Measurements from ENCODE around the gene PLOD3. TPM values are rescaled to one million over a fixed set of nuclear protein-coding genes. Genes with fewer than 3 reads are reported as not detected.

Gene PLOD3
- total and polyA plus RNA-seq, 9 of the 15 experiments (the other 6 are each of a cell fraction or from before 2014, with no cell fraction given) = 2.8 to 101 (median 30.9) TPM

DNA sequence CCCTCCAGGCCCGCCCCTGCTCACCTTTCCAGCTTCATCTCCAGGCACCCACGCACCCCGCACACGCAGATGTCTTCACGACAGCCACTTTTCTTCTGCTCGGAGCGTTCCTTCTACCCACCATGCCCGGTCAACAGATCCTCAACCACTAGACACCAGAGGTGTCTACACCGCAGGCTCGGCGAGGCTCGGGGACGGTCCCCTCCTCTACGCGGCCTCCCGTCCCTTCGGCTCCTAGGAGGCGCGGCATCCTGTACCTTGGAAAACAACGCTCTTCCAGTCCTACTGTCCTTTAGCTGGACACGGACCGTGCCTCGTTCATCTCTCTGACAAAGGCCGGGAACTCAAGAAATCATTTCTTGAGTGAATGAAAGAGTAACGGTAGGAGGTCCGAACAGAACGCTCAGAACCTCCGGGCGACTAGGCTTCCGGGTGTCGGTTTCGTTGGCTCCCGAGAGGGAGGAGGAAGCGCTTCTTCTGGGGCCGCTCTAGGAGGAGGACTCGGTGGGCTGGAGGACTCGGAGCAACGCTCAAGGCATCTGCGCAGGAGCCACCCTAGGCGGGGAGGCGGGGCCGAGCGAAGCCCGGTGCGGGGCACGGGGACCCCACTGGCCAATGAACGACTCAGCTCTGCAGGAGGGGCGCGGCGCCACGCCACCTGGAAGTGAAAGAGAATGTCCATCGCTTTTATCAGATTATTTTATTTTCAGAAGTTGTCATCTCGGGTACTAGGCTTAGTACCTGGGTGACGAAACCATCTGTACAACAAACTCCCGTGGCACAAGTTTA lies 34.7 kb upstream of the PLOD3 start (continued):
- TF ChIP-seq, protein P1, sequence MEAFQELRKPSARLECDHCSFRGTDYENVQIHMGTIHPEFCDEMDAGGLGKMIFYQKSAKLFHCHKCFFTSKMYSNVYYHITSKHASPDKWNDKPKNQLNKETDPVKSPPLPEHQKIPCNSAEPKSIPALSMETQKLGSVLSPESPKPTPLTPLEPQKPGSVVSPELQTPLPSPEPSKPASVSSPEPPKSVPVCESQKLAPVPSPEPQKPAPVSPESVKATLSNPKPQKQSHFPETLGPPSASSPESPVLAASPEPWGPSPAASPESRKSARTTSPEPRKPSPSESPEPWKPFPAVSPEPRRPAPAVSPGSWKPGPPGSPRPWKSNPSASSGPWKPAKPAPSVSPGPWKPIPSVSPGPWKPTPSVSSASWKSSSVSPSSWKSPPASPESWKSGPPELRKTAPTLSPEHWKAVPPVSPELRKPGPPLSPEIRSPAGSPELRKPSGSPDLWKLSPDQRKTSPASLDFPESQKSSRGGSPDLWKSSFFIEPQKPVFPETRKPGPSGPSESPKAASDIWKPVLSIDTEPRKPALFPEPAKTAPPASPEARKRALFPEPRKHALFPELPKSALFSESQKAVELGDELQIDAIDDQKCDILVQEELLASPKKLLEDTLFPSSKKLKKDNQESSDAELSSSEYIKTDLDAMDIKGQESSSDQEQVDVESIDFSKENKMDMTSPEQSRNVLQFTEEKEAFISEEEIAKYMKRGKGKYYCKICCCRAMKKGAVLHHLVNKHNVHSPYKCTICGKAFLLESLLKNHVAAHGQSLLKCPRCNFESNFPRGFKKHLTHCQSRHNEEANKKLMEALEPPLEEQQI (IDR thresholded peaks at IDR 0.05) = no peak
- TF ChIP-seq POLR2H (tag; IDR thresholded peaks at IDR 0.05; ENCODE audit: low read depth) (peak; percentile 95; the same call in 1 of the 2 replicates), PTRF (tag; IDR thresholded peaks at IDR 0.05) (no peak), ZNF197 (CRISPR knock-in tag; IDR thresholded peaks at IDR 0.05; ENCODE audit: low read depth) (no peak), TRIM28 (IDR thresholded peaks at IDR 0.05) (no peak), SREBF2 (CRISPR knock-in tag; IDR thresholded peaks at IDR 0.05) (no peak), ELF1 (tag; IDR thresholded peaks at IDR 0.05) (peak; percentile 98), ASH1L (IDR thresholded peaks at IDR 0.05; ENCODE audit: borderline replicate concordance, low read depth, partially characterized antibody) (peak; percentile 48), NEUROD1 (IDR thresholded peaks at IDR 0.05; ENCODE audit: borderline replicate concordance, low read depth, low read length, partially characterized antibody) (peak; percentile 22), GATA2 (CRISPR knock-in tag; IDR thresholded peaks at IDR 0.05) (no peak), ZNF311 (CRISPR knock-in tag; IDR thresholded peaks at IDR 0.05) (no peak), LCOR (CRISPR knock-in tag; IDR thresholded peaks at IDR 0.05) (peak; percentile 42; the same call in 1 of the 2 replicates), NFIC (IDR thresholded peaks at IDR 0.05) (no peak), KLF13 (tag; IDR thresholded peaks at IDR 0.05; ENCODE audit: borderline replicate concordance, low read depth) (peak; percentile 53; the same call in 1 of the 2 replicates), NUFIP1 (IDR thresholded peaks at IDR 0.05; ENCODE audit: partially characterized antibody) (peak; percentile 0), ATF1 (CRISPR knock-in tag; IDR thresholded peaks at IDR 0.05) (no peak), ATF1 (tag; IDR thresholded peaks at IDR 0.05) (peak; percentile 69), RUNX1 (IDR thresholded peaks at IDR 0.05; ENCODE audit: low read depth) (0 out of 2 replicates have a peak, but pooled peaks have one; percentile 54)
- TF ChIP-seq, protein P2, sequence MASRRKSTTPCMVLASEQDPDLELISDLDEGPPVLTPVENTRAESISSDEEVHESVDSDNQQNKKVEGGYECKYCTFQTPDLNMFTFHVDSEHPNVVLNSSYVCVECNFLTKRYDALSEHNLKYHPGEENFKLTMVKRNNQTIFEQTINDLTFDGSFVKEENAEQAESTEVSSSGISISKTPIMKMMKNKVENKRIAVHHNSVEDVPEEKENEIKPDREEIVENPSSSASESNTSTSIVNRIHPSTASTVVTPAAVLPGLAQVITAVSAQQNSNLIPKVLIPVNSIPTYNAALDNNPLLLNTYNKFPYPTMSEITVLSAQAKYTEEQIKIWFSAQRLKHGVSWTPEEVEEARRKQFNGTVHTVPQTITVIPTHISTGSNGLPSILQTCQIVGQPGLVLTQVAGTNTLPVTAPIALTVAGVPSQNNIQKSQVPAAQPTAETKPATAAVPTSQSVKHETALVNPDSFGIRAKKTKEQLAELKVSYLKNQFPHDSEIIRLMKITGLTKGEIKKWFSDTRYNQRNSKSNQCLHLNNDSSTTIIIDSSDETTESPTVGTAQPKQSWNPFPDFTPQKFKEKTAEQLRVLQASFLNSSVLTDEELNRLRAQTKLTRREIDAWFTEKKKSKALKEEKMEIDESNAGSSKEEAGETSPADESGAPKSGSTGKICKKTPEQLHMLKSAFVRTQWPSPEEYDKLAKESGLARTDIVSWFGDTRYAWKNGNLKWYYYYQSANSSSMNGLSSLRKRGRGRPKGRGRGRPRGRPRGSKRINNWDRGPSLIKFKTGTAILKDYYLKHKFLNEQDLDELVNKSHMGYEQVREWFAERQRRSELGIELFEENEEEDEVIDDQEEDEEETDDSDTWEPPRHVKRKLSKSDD (conservative IDR thresholded peaks at IDR 0.05; ENCODE audit: low read length) = no peak
- TF ChIP-seq, protein P3, sequence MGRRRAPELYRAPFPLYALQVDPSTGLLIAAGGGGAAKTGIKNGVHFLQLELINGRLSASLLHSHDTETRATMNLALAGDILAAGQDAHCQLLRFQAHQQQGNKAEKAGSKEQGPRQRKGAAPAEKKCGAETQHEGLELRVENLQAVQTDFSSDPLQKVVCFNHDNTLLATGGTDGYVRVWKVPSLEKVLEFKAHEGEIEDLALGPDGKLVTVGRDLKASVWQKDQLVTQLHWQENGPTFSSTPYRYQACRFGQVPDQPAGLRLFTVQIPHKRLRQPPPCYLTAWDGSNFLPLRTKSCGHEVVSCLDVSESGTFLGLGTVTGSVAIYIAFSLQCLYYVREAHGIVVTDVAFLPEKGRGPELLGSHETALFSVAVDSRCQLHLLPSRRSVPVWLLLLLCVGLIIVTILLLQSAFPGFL (CRISPR knock-in tag; IDR thresholded peaks at IDR 0.05) = no peak
- TF ChIP-seq, protein P4, sequence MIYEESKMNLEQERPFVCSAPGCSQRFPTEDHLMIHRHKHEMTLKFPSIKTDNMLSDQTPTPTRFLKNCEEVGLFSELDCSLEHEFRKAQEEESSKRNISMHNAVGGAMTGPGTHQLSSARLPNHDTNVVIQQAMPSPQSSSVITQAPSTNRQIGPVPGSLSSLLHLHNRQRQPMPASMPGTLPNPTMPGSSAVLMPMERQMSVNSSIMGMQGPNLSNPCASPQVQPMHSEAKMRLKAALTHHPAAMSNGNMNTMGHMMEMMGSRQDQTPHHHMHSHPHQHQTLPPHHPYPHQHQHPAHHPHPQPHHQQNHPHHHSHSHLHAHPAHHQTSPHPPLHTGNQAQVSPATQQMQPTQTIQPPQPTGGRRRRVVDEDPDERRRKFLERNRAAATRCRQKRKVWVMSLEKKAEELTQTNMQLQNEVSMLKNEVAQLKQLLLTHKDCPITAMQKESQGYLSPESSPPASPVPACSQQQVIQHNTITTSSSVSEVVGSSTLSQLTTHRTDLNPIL (CRISPR knock-in tag; IDR thresholded peaks at IDR 0.05) = no peak

Measured in K562 (cell line).